HG02852 (cell line): Measurements from ENCODE around the gene SUFU.
"Not testable (repeated sequence)": the region's sequence is repeated elsewhere in the genome, so short reads cannot be mapped to it uniquely, and the experiment has no call there.

ENCODE experiments used
- ATAC-seq: cut with Tn5 transposase; IDR thresholded peaks from one replicate; pipeline ENCODE4 v1.9.1; 2021; ENCODE audit warnings: mild to moderate bottlenecking, moderate library complexity; ENCODE audit not compliant: unreplicated experiment

The SUFU gene

DNA sequence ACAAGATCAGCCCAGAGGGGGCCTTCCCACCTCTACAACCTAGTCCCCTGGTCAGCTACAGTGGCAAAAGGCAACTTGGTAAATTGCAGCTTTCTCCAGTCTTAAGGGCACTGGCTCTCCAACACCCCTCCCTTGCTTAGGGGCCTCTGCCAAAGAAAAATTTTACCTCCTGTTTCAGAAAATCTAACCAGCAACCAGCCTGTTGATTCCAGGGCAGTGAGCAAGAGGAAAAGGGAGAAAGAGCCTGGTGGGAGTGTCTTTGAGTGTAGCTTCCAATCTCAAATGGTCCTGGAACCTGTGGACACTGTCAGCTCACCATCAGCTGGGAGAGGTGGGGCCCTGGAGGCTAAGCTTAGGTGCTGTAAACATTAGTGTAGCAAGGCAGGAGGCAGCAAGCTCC lies 24.1 kb upstream of the SUFU start:
- ATAC-seq = no peak

DNA sequence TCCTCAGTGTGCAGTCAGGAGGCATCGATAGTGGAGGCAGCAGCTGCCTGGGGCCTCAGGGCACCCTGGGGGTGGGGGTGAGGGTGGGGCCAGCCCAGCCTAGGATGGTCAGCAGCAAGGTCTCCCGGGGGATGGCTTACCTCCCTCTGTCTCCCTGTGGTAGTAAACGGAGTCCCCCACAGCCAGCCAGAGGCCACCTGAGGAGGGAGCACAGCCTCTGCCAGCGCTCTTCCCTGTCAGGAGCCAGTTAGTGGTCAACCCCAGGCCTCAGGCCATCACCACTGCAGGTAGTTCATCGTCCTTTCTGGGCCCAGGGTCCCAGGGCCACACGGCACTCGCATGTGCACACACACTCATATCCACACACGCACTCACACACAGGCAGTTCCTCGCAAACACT lies 23.4 kb upstream of the SUFU start:
- no peak for ATAC-seq

DNA sequence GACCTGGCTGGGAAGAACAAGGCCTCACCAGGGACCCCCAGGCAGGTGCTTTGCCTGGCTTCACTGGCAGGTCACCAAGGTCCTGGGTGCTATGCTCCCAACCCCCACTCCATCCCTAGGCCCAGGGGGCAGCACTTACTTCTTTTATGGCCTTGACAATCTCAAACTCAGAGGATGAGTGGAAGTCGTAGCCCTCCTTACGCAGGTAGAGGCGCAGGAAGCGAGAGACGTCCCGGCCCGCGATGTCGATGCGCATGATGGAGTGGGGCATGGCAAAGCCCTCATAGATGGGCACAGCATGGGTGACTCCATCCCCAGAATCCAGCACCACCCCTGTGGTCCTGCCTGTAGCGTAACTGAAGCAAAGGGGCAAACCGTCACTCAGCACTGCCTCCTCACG lies 19.8 kb upstream of the SUFU start:
- no peak for ATAC-seq

DNA sequence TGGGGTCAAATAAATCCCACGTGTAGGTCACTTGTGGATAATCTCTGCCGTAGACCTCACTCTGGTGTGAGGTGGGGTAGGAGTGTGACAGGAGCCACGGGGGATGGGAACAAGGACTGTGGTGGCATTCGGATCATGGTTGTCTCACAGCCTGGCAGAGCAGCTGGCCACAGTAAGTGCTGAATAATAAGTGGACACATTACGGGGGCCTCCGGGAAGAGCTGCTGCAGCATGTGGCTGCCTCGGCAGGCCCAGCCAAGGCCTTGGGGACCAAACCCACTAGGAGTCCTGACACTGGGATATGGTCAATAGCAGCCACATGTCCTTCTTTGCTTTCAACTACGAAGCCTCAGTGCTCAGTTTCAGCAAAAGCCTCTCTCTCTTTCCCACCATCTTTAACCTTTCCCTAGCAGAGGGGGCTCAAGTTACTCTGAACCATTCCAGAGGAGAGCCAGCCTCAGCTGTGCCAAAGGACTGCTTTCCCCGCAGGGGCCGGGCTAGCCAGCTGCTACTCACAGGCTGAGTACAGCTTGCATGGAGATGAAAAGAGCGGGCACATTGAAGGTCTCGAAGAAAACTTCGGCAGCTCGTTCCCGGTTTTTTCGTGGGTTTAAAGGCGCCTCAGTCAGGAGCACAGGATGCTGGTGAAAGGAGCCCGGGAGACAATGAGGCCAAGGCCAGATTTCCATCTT lies 18.5 kb upstream of the SUFU start:
- ATAC-seq = no peak

DNA sequence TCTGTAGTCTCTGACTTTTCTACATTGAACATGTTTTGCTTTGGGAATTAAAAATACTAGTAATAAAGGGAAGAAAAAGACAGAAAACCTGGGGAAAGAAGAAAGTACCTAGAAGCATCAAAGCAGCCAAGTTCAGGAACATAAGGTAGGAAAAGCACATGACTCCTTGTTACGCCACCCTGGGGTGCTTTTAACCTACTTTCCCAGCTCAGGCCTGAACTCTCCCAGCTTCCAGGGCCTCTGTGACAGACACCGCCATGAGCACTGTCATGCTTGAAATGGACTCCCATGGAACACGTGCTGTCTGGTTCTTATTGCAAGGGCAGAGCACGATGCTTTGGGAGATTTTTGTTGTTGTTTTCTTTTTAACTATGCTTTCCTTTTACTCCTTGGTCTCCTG lies 12.6 kb upstream of the SUFU start:
- no peak for ATAC-seq

DNA sequence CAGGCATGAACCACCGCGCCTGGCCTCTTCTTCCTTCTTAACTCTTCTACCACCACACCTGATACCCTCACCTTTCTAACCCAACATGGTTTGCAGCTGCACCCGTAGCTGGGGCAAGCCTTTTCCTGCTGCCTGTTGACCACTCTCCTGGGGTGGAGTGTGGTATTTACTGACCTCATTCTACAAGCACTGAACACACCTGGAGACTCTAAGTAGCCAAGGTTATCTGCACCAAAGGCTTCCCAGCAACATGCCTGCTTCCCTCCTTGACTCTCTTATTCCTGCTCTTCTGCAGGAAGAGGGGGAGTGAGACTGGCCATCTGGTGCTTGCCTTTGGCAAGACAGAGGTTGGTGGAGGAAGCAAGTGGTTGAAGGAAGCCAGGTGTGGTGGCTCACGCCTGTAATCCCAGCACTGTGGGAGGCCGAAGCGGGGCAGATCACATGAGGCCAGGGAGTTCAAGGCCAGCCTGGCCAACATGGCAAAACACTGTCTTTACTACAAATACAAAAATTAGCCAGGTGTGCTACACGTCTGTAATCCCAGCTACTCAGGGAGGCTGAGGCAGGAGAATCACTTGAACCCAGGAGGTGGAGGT lies 11.3 kb upstream of the SUFU start:
- ATAC-seq = no peak

DNA sequence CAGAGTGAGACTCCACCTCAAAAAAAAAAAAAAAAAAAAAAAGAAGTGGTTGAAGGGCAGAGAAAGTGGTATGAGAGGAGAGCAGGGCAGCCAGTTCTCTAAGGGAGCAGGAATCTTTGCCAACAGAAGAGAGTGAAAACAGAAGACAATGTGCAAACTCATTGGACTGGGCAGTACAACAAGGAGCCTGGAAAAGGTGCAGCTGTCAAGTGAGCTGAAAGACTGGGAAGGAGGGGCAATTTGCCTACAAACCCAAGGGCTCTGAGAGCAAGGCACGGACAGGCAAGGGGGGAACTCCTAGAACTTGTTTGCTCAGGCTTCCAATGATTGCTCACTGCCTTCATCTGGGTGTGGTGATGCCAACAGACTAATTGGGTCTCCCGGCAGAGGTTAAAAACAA lies 10.8 kb upstream of the SUFU start:
- no peak for ATAC-seq

DNA sequence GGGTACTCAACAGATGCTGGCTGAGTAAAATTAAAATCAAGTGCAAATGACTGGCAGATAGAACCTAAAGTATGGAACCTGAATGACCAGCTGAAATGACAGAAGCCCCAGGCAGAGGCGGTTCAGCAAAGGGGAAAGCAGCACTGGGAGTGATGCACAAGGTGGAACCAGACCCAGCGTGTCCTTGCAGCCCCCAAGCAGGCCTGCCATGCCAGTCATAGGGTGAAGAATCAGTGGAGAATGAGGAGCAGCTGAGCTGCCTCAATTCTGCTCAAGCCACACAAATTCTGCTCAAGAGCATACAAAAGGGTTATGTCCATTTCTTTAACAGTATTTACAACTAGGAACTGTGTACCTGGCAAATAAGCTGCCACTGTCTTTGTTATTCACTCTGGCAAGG lies 10.0 kb upstream of the SUFU start:
- ATAC-seq = no peak

DNA sequence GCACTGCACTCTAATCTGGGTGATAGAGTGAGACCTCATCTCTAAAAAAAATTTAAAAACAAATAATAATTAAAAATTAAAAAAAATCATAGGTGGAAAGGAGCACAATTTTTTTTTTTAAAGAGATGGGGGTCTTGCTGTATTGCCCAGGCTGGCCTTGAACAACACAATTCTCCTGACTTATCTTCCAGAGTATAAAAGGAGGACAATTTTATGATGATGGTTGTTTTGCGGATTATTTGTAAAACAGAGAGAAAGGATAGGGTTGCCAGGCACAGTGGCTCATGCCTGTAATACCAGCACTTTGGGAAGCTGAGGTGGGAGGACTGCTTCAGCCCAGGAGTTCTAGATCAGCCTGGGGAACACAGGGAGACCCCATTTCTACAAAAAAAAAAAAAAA lies 6.2 kb upstream of the SUFU start:
- ATAC-seq = no peak

DNA sequence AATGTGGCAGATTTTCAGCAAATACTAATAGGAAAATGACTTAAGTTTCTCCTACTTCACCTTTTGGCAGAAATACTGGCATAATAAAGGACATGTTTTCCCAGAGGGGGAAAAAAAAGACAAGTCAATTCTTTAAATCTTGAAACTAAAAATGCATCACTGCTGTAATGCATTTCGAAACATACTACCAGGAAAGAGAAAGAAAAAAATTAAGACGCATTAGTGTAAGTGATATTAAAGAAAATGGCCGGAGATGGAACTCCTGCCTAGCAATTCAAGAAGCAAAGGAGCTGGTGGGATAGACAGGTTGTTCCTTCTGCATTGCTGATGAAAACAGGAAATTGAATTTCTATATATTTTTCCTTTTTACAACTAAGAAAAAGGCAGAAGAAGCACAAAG lies 4.4 kb upstream of the SUFU start:
- no peak for ATAC-seq

DNA sequence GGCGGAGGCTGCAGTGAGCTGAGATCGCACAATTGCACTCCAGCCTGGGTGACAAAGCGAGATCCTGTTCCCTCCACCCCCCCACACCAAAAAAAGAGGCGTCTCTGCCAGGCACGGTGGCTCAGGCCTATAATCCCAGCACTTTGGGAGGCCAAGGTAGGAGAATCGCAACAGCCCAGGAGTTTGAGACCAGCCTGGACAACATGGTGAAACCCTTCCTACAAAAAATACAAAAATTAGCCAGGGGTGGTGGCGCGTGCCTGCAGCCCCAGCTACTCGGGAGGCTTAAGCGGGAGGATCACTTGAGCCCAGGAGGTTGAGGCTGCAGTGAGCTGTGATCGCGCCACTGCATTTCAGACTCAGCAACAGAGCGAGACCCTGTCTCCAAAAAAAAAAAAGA lies 3.1 kb upstream of the SUFU start:
- ATAC-seq = not testable (repeated sequence)

DNA sequence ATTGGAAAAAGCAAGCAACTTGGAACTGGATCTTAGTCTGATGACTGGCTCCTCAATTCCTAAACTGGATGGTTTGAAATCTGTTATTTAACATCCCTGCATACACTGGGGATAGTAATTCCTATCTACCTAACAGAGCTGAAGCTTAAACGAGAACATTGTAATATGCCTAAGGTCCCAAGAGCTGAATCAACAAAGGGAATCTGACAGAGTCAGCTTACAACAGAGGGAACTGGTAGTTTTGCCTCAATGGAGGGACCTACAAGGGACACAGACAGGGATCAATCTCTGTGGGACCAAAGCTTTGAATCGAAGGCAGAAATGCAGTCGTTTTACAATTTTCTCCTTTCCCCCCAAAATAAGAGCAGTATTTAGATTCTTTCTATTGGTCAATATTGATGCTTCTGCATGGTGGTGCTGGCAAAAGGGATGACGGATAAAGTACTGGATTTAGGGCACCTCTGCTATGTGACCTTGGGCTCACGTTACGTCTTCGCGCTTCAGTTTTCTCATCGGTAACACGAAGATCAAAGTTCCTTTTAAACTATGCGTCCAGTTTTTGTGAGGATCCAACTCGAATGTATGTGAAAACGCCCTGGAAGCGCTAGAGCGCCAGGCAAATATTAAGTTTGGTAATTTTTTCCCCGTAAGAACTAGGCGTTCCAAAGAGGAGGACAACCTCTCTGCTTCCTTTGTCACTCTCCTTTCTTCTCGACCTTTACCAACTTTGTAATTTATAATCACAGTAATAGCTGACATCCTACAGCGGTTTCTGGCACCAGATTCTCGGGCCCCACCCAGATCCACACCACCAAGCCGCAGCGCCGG lies 2.4 kb upstream of the SUFU start:
- no peak for ATAC-seq

DNA sequence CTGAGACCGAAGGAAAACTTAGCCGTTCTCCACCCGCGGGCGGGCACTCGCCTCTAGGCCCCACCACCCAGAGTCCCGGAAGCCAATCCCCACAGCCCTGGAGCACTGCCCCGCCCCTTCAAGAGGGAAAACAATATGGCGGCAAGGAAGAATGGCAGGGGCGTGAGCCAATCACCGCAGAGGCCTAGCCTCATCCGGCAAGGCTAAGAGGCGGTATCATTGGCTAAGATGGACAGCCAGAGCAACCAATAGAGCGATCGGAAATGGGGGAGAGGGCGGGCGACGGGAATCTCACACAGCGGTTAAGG lies 1.8 kb upstream of the SUFU start:
- ATAC-seq = peak; percentile 69

DNA sequence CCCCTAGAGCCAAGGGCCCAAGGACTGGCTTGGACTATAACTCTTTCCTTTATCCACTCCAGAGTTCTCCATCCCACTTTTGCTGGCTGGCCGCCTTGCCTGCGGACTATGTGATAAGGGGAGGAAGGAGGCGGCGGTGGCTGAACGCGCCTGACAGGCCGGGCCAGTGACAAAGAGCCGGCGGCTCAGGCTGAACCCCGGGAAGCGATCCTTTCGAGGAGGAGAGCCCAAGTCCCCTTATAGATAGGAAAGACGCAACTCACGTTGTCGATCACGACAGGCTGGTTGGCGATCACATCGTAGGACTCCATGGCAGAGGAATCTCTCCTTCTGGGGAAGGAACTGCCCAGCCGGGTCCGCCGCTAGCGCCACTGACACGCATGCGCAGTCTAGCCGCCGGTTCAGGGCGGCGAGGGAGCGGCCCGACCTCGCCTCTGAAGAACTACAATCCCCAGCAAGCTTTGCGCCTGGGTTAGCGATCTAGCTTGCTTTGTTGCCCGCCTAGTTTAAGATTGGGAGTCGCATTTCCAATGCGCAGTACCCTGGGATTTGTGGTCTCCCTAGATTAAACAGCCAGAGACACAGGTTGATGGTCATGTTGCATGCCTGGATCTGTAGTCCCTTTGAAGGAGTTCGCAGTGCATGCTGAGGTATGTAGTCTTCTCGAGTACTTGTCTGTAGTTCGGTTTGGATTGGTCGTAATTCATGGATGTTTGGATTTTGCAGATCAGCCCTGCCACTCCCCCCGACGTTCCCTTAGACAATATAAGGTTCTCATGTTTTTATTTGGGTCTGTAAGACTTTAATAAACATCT lies 1.2 kb upstream of the SUFU start, which contains the start of gene ACTR1A:
Gene ACTR1A, minus strand, starts transcription at position 376 of the 815 bp plus-strand sequence. Its CDS starts 65 bp downstream, at position 311.
- peak; percentile 45 for ATAC-seq

DNA sequence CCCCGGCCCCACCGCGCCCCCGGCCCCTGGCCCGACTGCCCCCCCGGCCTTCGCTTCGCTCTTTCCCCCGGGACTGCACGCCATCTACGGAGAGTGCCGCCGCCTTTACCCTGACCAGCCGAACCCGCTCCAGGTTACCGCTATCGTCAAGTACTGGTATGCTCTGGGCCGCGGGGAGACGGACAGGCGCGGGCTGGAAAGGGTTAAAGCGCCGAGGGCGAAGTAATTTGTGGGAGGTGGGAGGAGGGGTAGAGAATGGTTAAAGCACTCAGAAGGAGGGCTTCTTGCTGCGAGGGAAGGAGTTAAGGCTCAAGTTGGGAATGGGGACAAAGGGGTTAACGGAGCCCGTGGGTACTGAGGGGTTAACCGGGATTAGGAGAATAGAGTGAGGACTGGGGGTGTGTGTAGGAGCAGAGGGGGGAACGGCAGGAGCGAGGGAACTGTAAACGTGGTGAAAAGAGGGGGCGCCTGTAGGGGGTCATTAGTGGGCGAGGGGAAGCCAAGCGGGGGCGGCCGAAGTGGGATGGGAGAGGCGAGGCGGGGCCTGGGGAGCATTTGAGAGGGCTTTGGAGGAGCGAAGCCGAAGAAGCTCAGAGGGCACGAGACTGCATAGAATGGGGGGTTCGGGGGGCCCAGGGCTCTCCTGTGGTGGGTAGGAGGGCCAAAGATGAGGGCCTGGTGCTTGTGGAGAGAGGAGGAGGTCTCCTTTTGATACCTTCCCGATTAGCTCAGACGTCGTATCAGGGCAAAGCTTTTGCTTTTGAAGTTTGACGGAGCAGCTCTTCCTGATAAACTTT lies 605 bp downstream of the SUFU start:
- ATAC-seq = no peak

DNA sequence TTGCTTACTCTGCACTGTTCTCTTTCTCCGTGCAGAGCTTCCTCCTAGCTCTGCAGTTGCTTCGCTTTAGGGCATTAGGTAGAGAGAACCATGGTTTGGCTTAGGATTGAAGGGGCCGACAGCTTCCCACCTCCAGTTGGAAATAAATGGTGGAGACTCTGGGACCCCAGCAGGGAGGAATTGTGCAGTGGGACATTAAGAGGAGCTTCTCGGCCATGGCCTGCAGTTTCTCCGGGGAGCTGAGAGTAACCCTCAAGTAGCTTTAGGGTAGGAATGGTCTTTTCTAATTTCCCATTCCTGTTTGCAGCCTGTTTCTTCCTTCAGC lies 1.2 kb downstream of the SUFU start:
- ATAC-seq = no peak

DNA sequence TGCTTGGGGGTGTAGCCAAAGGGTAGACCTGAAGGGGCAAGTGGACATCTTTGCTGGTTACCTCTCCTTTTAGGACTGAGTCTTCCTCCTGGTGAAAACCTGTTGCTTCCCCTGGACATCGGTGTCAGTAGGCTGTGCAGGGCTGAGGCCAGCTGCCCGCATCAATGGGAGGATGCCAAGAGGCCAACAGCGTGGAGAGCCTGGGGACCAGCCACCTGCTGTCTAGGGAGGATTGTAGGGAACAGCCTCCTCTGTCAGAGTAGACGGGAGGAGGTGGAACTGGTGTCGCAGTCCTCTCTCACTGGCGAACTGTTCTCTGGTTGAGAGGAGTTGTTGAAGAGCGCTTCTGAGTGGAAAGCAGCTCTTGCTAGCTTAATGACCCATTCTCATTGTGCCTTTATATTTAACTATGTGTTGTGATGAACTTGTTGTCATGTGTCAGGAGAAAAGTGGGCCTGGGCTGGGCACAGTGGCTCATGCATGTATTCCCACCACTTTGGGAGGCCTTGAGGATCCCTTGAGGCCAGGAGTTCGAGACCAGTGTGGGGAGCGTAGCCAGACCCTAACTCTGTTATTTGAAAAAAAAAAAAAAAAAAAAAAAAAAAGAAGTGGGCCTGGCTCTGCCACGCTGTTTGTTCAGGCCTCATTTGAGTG lies 1.8 kb downstream of the SUFU start:
- ATAC-seq = no peak

DNA sequence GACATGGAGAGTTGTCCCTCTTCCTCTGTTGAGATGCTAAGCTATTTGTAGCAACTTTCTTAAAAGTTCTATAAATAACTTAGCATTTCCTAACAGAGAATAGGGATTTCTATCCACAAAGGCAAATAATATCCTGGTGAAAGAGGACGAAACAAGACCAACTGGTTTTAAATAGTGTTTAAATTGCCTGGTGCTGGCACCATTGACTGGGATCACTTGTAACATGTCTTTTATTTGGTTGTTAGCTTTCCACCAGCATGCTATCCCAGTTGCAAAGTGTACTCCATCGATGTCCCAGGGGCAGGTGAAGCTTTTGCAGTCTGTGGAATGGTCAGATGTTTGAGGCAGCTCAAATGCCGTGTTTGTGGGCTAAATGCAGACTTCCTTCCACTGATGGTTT lies 3.7 kb downstream of the SUFU start:
- no peak for ATAC-seq

DNA sequence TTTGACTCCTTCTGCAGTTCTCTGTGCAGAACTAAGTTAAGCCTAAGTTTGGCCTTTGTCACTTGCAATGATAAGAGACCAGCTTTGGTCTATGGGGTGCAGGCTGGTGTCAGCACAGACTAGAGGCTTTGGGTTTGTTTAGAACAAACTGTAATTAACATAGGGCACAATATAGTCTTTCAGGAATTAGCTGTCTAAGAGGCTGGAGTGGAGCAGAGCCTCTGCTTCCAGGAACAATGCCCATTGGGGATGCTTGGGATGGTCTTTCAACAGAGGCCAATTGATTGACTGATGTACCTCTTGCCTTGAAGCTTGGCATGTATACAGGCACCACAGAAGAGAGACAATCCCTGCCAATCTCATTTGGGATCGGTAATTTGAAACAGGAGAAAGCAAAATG lies 4.7 kb downstream of the SUFU start:
- no peak for ATAC-seq

DNA sequence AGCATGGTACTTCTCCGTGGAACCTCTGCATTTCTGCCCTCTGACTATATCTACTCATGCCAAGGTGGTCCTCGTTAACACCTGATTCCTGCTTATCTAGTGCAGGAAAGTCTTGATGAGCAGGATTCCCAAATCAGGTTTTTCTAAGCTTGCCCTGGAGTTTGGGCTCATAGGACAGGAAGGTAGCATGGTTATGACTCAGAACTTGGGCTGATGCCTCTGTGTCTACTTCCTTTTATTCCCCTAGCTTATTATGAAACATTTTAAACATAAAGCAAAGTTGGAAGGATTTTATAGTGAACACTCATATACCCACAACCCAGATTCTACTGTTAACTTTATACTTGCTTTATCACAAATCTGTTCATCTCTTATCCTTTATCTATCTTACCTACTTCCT lies 5.6 kb downstream of the SUFU start:
- no peak for ATAC-seq
